BJ (cell line): Measurements from ENCODE around the gene CDSN. TPM values are rescaled to one million over a fixed set of nuclear protein-coding genes. Genes with fewer than 3 reads are reported as not detected.

Experiments
- CTCF ChIA-PET: fragments of 350-600 bp; formaldehyde crosslinking; extraction: SDS; loops from one replicate; lab custom pipeline; 2021; ENCODE audit warnings: antibody characterized with exemption, inconsistent platforms; lab: Yijun Ruan, JAX
- POLR2A ChIA-PET: fragments of 300-600 bp; sonication (Branson Sonifier 250); formaldehyde crosslinking; extraction: SDS; loops from one replicate; lab custom pipeline; 2021; ENCODE audit warnings: antibody characterized with exemption; lab: Charles Lee
- DNase-seq: peaks from one replicate; pipeline ENCODE4 v3.0.0-alpha.2; 2011; ENCODE audit warnings: low read depth
- H3K27me3 ChIP-seq: 2 replicates; pipeline ENCODE4 v1.6.0; 2011; ENCODE audit warnings: low read length; ENCODE audit not compliant: control insufficient read depth, insufficient read depth
- H3K36me3 ChIP-seq: 2 replicates; pipeline ENCODE4 v1.5.1; 2011; ENCODE audit warnings: low read length; ENCODE audit not compliant: control insufficient read depth, insufficient read depth
- H3K4me3 ChIP-seq: 2 replicates; pipeline ENCODE4 v1.5.1; 2011; ENCODE audit warnings: low read depth, mild to moderate bottlenecking, control low read depth, low read length
- polyA plus RNA-seq: library from polyadenylated mRNA; depleted of rRNA; stranded (reverse); fragments of >200 nt; gene quantifications from 2 replicates; pipeline ENCODE4 v1.2.3, GENCODE V29; 2011
- TF ChIP-seq, protein P1 (sequence below): IDR thresholded peaks from 2 replicates; pipeline ENCODE4 v1.5.1; 2011; ENCODE audit warnings: low read depth, mild to moderate bottlenecking, control low read depth, inconsistent platforms, low read length, moderate library complexity; ENCODE audit not compliant: insufficient read depth

The CDSN gene
- polyA plus RNA-seq, 1 experiment = not detected

DNA sequence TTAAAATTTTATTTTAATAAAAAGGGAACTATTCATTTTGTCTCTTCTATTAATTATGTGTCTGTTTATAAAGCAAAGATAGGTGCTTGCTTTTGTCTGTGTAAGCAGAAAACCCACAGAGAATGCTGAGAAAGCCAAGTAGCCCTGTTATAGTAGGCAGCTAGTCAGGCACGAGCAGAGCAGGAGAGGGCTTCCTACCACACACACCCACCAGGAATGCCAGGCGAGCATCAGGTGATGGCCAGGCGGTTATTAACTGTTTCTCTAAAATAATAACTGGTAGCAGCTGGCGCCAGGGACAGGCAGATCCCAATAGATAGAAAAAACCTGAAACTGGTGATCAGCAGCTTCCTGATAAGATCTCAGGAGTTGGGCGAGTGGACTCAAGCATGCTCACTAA lies 23.6 kb downstream of the CDSN start:
- Histone ChIP-seq H3K36me3 (no peaks in the 10 kb centered on the region), H3K4me3 (no peak overlapping the region), H3K27me3 (no peaks in the 10 kb centered on the region)
- DNase-seq = no peak
- CTCF ChIA-PET = interaction anchor here (1.9 kb wide), 1 partner anchor 9 kb away, joined by 12 read pairs; no protein-coding TSS in a partner anchor
- TF ChIP-seq, protein P1, sequence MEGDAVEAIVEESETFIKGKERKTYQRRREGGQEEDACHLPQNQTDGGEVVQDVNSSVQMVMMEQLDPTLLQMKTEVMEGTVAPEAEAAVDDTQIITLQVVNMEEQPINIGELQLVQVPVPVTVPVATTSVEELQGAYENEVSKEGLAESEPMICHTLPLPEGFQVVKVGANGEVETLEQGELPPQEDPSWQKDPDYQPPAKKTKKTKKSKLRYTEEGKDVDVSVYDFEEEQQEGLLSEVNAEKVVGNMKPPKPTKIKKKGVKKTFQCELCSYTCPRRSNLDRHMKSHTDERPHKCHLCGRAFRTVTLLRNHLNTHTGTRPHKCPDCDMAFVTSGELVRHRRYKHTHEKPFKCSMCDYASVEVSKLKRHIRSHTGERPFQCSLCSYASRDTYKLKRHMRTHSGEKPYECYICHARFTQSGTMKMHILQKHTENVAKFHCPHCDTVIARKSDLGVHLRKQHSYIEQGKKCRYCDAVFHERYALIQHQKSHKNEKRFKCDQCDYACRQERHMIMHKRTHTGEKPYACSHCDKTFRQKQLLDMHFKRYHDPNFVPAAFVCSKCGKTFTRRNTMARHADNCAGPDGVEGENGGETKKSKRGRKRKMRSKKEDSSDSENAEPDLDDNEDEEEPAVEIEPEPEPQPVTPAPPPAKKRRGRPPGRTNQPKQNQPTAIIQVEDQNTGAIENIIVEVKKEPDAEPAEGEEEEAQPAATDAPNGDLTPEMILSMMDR = no peak
- POLR2A ChIA-PET = no interaction called here

DNA sequence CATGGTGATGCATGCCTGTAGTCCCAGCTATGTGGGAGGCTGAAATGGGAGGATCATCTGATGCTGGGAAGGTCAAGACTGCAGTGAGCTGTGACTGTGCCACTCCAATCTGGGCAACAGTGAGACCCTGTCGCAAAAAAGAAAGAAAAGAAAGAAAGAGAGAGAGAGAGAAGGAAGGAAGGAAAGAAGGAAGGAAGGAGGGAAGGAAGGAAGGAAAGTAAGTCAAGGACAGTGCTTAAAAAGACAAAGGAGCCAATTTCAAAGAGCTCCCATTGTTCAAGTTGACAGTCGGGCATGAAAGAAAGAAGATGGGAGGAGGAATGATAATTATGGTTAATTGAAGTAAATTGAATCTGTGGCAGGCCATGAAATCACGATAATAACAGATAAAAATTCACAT lies 24.0 kb downstream of the CDSN start:
- no peaks in the 10 kb centered on the region for H3K36me3 ChIP-seq
- ChIA-PET CTCF (interaction anchor here (1.9 to 3.9 kb wide), 2 partner anchors 9 to 16 kb away, joined by 12 to 20 read pairs; no protein-coding TSS in a partner anchor), POLR2A (interaction anchor here (0.7 kb wide), 1 partner anchor 17 kb away, joined by 11 read pairs; no protein-coding TSS in a partner anchor)
- TF ChIP-seq, protein P1 = no peak
- DNase-seq = no peak
- no peak overlapping the region for H3K4me3 ChIP-seq
- no peaks in the 10 kb centered on the region; the same call in 1 of the 2 replicates for H3K27me3 ChIP-seq

DNA sequence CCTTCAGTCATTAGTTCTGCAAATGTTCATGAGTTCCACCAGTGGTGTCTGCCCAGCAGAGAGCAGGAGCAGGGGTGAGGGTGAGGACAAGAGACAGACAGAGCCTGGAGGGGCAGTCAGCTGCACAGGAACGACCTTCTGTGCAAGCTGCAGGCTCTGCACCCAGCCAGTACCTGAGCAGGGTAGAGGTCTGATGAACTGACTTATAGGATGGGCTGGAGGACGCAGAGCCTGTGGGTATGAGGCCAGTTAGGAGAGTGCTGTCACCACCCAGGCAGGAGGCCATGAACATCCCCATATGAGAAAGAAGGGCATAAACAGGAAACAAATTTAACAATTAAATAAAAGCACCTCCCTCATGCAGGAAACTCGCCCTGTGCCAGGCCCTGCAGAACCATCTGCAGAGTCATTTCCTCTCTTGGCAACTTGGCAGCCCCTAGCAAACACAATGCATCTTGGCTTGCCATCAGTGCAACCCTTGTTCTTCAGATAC lies 25.8 kb downstream of the CDSN start:
- no peak for DNase-seq
- TF ChIP-seq, protein P1 = no peak
- Histone ChIP-seq H3K27me3 (no peaks in the 10 kb centered on the region; the same call in 1 of the 2 replicates), H3K4me3 (no peak overlapping the region), H3K36me3 (no peaks in the 10 kb centered on the region)
- CTCF ChIA-PET = interaction anchor here (0.5 to 3.9 kb wide), 6 partner anchors 8 to 430 kb away, joined by 3 to 20 read pairs (median 8); partner anchors contain the start of gene PSORS1C1
- POLR2A ChIA-PET = no interaction called here

DNA sequence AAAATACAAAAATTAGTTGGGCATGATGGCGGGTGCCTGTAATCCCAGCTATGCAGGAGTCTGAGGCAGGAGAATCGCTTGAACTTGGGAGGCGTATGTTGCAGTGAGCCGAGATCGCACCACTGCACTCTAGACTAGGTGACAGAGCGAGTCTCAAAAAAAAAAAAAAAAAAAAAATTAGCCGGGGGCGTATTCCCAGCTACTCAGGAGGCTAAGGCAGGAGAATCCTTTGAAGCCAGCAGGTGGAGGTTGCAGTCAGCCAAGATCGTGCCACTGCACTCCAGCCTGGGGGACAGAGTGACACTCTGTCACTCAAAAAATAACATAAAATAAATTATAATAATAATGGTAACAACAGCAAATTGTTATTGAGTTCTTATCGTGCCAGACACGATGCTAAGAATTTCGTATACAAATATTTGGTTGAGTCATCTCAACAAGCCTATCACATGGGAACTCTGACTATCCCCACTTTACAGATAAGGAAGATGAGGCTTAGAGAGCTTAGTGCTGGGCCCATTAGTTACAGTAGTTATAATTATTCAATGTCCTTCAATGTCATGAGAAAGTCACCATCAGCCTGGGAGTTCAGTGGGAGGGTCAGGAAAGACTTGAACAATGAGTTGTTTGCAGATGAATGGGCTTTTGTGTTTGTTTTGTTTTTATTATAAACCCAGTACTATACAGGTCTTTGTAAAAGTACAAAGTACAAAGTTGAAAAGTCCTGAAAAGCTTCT lies 27.3 kb downstream of the CDSN start:
- H3K4me3 ChIP-seq = no peak overlapping the region
- ChIA-PET POLR2A (interaction anchor here (0.6 kb wide), 1 partner anchor 179 kb away, joined by 15 read pairs; no protein-coding TSS in a partner anchor), CTCF (interaction anchor here (1.1 to 3.9 kb wide), 7 partner anchors 10 to 179 kb away, joined by 3 to 20 read pairs (median 7); partner anchors contain the start of genes PSORS1C1 and VARS2)
- DNase-seq = no peak
- no peaks in the 10 kb centered on the region for H3K36me3 ChIP-seq
- H3K27me3 ChIP-seq = no peaks in the 10 kb centered on the region; the same call in 1 of the 2 replicates
- TF ChIP-seq, protein P1 = no peak

DNA sequence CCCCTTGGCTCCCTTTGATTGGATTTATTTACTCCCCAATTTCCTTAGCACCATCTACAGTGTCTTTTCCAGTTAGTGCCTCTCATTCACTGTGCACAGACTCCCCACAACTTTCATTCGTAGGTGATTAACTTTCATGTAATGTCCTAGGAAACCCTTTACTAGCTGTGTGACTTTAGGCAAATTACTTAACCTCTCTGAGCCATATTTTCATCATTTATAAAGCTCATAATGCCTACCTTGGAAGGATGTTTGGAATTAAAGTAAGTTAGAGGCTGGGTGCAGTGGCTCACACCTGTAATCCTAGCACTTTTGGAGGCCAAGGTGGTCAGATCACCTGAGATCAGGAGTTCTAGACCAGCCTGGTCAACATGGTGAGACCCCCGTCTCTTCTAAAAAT lies 28.0 kb downstream of the CDSN start:
- ChIA-PET POLR2A (interaction anchor here (0.6 kb wide), 1 partner anchor 179 kb away, joined by 15 read pairs; no protein-coding TSS in a partner anchor), CTCF (interaction anchor here (1.4 to 2.2 kb wide), 4 partner anchors 12 to 370 kb away, joined by 3 to 9 read pairs (median 4); no protein-coding TSS in a partner anchor)
- H3K36me3 ChIP-seq = no peaks in the 10 kb centered on the region
- DNase-seq = no peak
- H3K27me3 ChIP-seq = no peaks in the 10 kb centered on the region; the same call in 1 of the 2 replicates
- no peak overlapping the region for H3K4me3 ChIP-seq
- TF ChIP-seq, protein P1 = no peak
